Caco-2 (cell line): ENCODE data around the gene MST1R. TPM values are rescaled to one million over a fixed set of nuclear protein-coding genes. Genes with fewer than 3 reads are reported as not detected.

ENCODE experiments used
- BruUV-seq: library from RNA; stranded (reverse); fragments of 400-500 nt; replicated peaks from 2 replicates; lab custom pipeline; 2021; lab: Mats Ljungman, UMichigan
- CTCF ChIA-PET: fragments of 300-600 bp; sonication (Branson Sonifier 250); formaldehyde crosslinking; loops from one replicate; lab custom pipeline; 2022; ENCODE audit warnings: antibody characterized with exemption; lab: Charles Lee
- POLR2A ChIA-PET: fragments of 300-600 bp; sonication (Branson Sonifier 250); formaldehyde crosslinking; loops from one replicate; lab custom pipeline; 2022; ENCODE audit warnings: antibody characterized with exemption; lab: Charles Lee
- DNase-seq, 2 experiments: peaks; one replicate each; pipeline versions ENCODE4 v3.0.0 to v3.0.0-alpha.2; 2020 to 2022
- H3K27me3 ChIP-seq: replicated peaks from 2 replicates; pipeline ENCODE4 v1.6.0; 2011; ENCODE audit warnings: low read length; ENCODE audit not compliant: control insufficient read depth, insufficient read depth
- H3K36me3 ChIP-seq: 2 replicates; pipeline ENCODE4 v1.5.1; 2011; ENCODE audit warnings: low read length; ENCODE audit not compliant: control insufficient read depth, insufficient read depth
- H3K4me1 ChIP-seq: fragments of 250-450 bp; sonication (Bioruptor Pico); 2 replicates; pipeline ENCODE4 v1.5.1; 2020; ENCODE audit warnings: mild to moderate bottlenecking
- H3K4me3 ChIP-seq: 2 replicates; pipeline ENCODE4 v1.5.1; 2011; ENCODE audit warnings: low read depth, mild to moderate bottlenecking, control low read depth, low read length
- H3K9me3 ChIP-seq: fragments of 250-450 bp; sonication (Bioruptor Pico); 2 replicates; pipeline ENCODE4 v1.5.1; 2020; ENCODE audit warnings: mild to moderate bottlenecking, moderate library complexity
- H3K27ac Mint-ChIP-seq: one replicate; pipeline ENCODE4 v1.8.0; 2022; ENCODE audit warnings: mixed read lengths; ENCODE audit not compliant: unreplicated experiment
- H3K27me3 Mint-ChIP-seq: one replicate; pipeline ENCODE4 v1.8.0; 2022; ENCODE audit warnings: mixed read lengths; ENCODE audit not compliant: insufficient read depth, unreplicated experiment
- H3K36me3 Mint-ChIP-seq: one replicate; pipeline ENCODE4 v1.8.0; 2022; ENCODE audit warnings: mild to moderate bottlenecking, mixed read lengths; ENCODE audit not compliant: insufficient read depth, unreplicated experiment
- H3K4me1 Mint-ChIP-seq: one replicate; pipeline ENCODE4 v1.8.0; 2022; ENCODE audit warnings: low read depth, mixed read lengths; ENCODE audit not compliant: unreplicated experiment
- H3K4me3 Mint-ChIP-seq: one replicate; pipeline ENCODE4 v1.8.0; 2022; ENCODE audit warnings: mild to moderate bottlenecking, moderate library complexity, mixed read lengths; ENCODE audit not compliant: unreplicated experiment
- H3K9me3 Mint-ChIP-seq: one replicate; pipeline ENCODE4 v1.8.0; 2022; ENCODE audit warnings: mixed read lengths; ENCODE audit not compliant: unreplicated experiment
- CTCF ChIP-seq, 2 experiments: fragments of 200-600 bp in 1 of 2; IDR thresholded peaks; 1 replicate in 1 of 2; 2 replicates in 1 of 2; pipeline versions ENCODE4 v1.5.1 to v1.8.0; 2011 to 2022; ENCODE audit warnings: antibody characterized with exemption in 1 of 2, control low read depth in 1 of 2, inconsistent platforms in 1 of 2, low read depth in 1 of 2, low read length in 1 of 2, mild to moderate bottlenecking in 1 of 2, moderate library complexity in 1 of 2; ENCODE audit not compliant: insufficient read depth in 1 of 2, severe bottlenecking in 1 of 2, unreplicated experiment in 1 of 2
- intact Hi-C: fragments of 100-400 bp; cut with micrococcal nuclease; formaldehyde crosslinking; loops from one replicate; pipeline ENCODE4 v1.10.0; 2022; ENCODE audit not compliant: unreplicated experiment
- total RNA-seq: library from RNA; stranded (reverse); gene quantifications from 2 replicates; pipeline ENCODE4 v1.2.3, GENCODE V29; 2022

The MST1R gene
- total RNA-seq, 1 experiment from 2014 or later, result 11.8 TPM

- ChIA-PET CTCF (interaction anchor here (0.6 to 2.0 kb wide), 16 partner anchors 8 to 299 kb away, joined by 3 to 24 read pairs (median 5); partner anchors contain the start of genes AMIGO3, GMPPB, INKA1 and IP6K1), POLR2A (no interaction called here)
- Histone ChIP-seq H3K9me3 (no peaks in the 10 kb centered on the region), H3K4me3 (no peak overlapping the region), H3K27me3 (no peaks in the 10 kb centered on the region), H3K36me3 (no peaks in the 10 kb centered on the region; the same call in 1 of the 2 replicates), H3K4me1 (no peaks in the 10 kb centered on the region)
- DNase-seq, result peak; percentile 66 to 76
- no TSS peak for BruUV-seq
- peak; percentile 78 to 86 for TF ChIP-seq CTCF (IDR thresholded peaks at IDR 0.05; ENCODE audit: insufficient read depth in 1 of 2, low read depth in 1 of 2, low read length in 1 of 2, severe bottlenecking in 1 of 2, unreplicated experiment in 1 of 2)
- Mint-ChIP-seq H3K4me3 (no peak overlapping the region), H3K27ac (no peak overlapping the region), H3K4me1 (no peaks in the 10 kb centered on the region), H3K9me3 (no peaks in the 10 kb centered on the region), H3K36me3 (peaks cover 54% of the 10 kb centered on the region), H3K27me3 (no peaks in the 10 kb centered on the region)
- intact Hi-C loops, result loop anchor here (1.0 to 5.0 kb wide), 3 partner anchors 37 to 136 kb away; partner anchors contain the start of gene AMIGO3
Measured at GRCh38 chr3:49839193-49839809, 64.4 kb downstream of the MST1R start.

Other genes with a start within 250 kb of the MST1R start
- 236 and 279 TPM in 2 replicates for gene APEH, start 229.5 kb downstream of the MST1R start, total RNA-seq
- 12.6 and 15.4 TPM in 2 replicates for gene MST1, start 214.4 kb downstream of the MST1R start, total RNA-seq
- gene RNF123, start 214.3 kb downstream of the MST1R start, total RNA-seq, result 45.2 and 50.3 TPM in 2 replicates
- not detected in 2 replicates for gene AMIGO3, start 184.2 kb downstream of the MST1R start, total RNA-seq
- 26.2 and 26.5 TPM in 2 replicates for gene GMPPB, start 179.9 kb downstream of the MST1R start, total RNA-seq
- gene IP6K1, start 117.3 kb downstream of the MST1R start, total RNA-seq, result 35.5 and 39.6 TPM in 2 replicates
- gene CDHR4, start 104.0 kb downstream of the MST1R start, total RNA-seq, result not detected in 2 replicates
- gene INKA1, start 100.6 kb downstream of the MST1R start, total RNA-seq, result not detected in 2 replicates
- gene UBA7, start 89.9 kb downstream of the MST1R start, total RNA-seq, result 0.93 TPM in 1 of 2 replicates, not detected in the other
- 25.1 and 28.0 TPM in 2 replicates for gene TRAIP, start 47.3 kb downstream of the MST1R start, total RNA-seq
- 13.1 and 15.6 TPM in 2 replicates for gene CAMKV, start 34.0 kb downstream of the MST1R start, total RNA-seq
- gene MON1A, start 25.9 kb upstream of the MST1R start, total RNA-seq, result 7.4 and 7.7 TPM in 2 replicates
- gene RBM6, start 36.3 kb upstream of the MST1R start, total RNA-seq, result 69.8 and 74.1 TPM in 2 replicates
- gene RBM5, start 185.0 kb upstream of the MST1R start, total RNA-seq, result 145 and 166 TPM in 2 replicates